ENCODE results near the gene LAPTM5. TPM values are rescaled to one million over a fixed set of nuclear protein-coding genes. Genes with fewer than 3 reads are reported as not detected.

Gene LAPTM5
- total RNA-seq, 1 donor from 2014 or later, result 7.3 TPM

Small RNA genes lying within 50 kb of the gene (small RNA-seq; reads per million reads assigned to genes)
- not detected for gene MIR4420

Other genes starting within 250 kb of the LAPTM5 start
- 1.6 TPM for gene MATN1, start 34.2 kb downstream of the LAPTM5 start, total RNA-seq
- gene SDC3, start 151.0 kb upstream of the LAPTM5 start, total RNA-seq, result 8.9 TPM